Activated CD4-positive, alpha-beta T cell treated with anti-CD3 and anti-CD28 coated beads, Interleukin-2, amount 10 ng/mL, durations not matched to agents 7 days and 5 days (primary cell): ENCODE results near the gene BNC2. TPM values are rescaled to one million over a fixed set of nuclear protein-coding genes. Genes with fewer than 3 reads are reported as not detected.

ENCODE experiments used
- CTCF ChIA-PET: fragments of 350-600 bp; sonication (Branson Sonifier 250); formaldehyde crosslinking; loops from one replicate; lab custom pipeline; 2021; ENCODE audit warnings: antibody characterized with exemption; lab: Charles Lee
- POLR2A ChIA-PET: fragments of 350-600 bp; sonication (Branson Sonifier 250); formaldehyde crosslinking; loops from one replicate; lab custom pipeline; 2021; ENCODE audit warnings: antibody characterized with exemption; lab: Charles Lee
- DNase-seq: peaks from one replicate; pipeline ENCODE4 v3.0.0-alpha.2; 2020
- H3K27ac Mint-ChIP-seq: one replicate; pipeline ENCODE4 v1.8.0; 2021; ENCODE audit warnings: mild to moderate bottlenecking, moderate library complexity, mixed read lengths
- H3K27me3 Mint-ChIP-seq: one replicate; pipeline ENCODE4 v1.8.0; 2021; ENCODE audit warnings: mixed read lengths
- H3K36me3 Mint-ChIP-seq: one replicate; pipeline ENCODE4 v1.8.0; 2021; ENCODE audit warnings: low read depth, mixed read lengths
- H3K4me1 Mint-ChIP-seq: one replicate; pipeline ENCODE4 v1.8.0; 2021; ENCODE audit warnings: mixed read lengths
- H3K4me3 Mint-ChIP-seq: one replicate; pipeline ENCODE4 v1.8.0; 2021; ENCODE audit warnings: mild to moderate bottlenecking, moderate library complexity, mixed read lengths
- H3K9me3 Mint-ChIP-seq: one replicate; pipeline ENCODE4 v1.8.0; 2021; ENCODE audit warnings: mixed read lengths
- total RNA-seq, 2 experiments: library from RNA; stranded (reverse); gene quantifications; one replicate each; pipeline ENCODE4 v1.2.3, GENCODE V29; 2021

The BNC2 gene
- total RNA-seq, 2 experiments from 2014 or later: not detected

DNA sequence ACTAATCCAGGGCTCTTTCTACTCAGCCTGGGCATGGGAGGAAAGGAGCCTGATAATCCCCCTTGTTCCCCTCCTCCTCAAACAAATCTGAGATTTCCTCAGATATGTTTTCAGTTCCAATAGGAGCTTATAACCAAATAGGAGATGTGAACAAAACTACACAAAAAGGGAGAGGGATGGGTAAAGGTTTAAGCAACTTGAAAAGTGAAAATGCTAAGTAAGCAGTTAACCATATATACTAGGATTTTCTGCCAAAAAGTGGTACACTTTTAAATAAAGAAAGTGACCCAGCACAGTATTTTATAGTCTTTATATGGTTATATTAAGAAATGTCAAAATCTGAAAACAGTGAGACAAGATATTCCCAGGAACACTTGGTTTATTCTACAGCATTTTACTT, 275.7 kb downstream of the BNC2 start:
- Mint-ChIP-seq H3K27ac (no peak overlapping the region), H3K4me1 (no peaks in the 10 kb centered on the region), H3K9me3 (no peaks in the 10 kb centered on the region), H3K27me3 (no peaks in the 10 kb centered on the region), H3K4me3 (no peak overlapping the region), H3K36me3 (no peaks in the 10 kb centered on the region)
- ChIA-PET CTCF (interaction anchor here (0.6 kb wide), 1 partner anchor 78 kb away, joined by 3 read pairs; no protein-coding TSS in a partner anchor), POLR2A (no interaction called here)
- DNase-seq: no peak

DNA sequence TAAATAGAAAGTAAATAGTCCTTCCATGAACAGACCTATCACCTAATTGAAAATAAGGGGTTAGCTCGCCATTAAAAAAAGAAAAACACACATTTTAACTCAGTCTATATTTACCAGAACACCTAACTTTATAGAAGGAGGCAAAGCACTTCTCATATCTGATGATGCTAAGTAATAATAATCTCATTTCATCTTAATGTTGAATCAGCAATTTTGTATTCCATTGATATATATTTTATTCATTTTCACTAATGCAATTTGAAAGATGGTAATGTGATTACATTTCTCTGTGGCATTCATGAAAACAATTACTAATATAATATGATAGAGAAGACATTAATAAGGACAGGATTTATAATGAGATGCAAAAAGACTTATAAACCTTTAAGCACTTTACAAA, 276.7 kb downstream of the BNC2 start:
- DNase-seq: no peak
- no peaks in the 10 kb centered on the region for H3K9me3 Mint-ChIP-seq
- POLR2A ChIA-PET: no interaction called here
- H3K27me3 Mint-ChIP-seq: no peaks in the 10 kb centered on the region
- CTCF ChIA-PET: no interaction called here
- H3K27ac Mint-ChIP-seq: no peak overlapping the region
- H3K36me3 Mint-ChIP-seq: no peaks in the 10 kb centered on the region
- no peaks in the 10 kb centered on the region for H3K4me1 Mint-ChIP-seq
- H3K4me3 Mint-ChIP-seq: no peak overlapping the region

DNA sequence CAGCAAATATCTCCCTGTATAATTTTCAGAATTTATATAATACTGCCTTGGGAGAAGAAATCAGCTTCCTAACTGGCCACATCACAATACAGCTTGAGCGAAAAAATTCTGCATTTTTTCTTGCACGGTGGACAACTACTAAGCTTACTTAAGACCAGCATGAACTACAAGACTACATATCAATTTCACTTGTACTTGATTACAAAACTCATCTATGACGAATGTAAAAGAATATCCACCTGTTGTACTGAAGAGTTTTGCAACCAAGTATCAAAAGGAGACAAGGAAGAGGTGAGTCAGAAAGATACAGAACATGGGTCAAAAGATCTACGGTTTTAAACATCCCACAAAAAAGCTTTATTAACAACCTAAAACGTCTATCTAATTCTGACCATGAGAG, 279.4 kb downstream of the BNC2 start:
- Mint-ChIP-seq H3K36me3 (no peaks in the 10 kb centered on the region), H3K27ac (no peak overlapping the region), H3K4me3 (no peak overlapping the region), H3K4me1 (no peaks in the 10 kb centered on the region), H3K27me3 (no peaks in the 10 kb centered on the region), H3K9me3 (no peaks in the 10 kb centered on the region)
- POLR2A ChIA-PET: no interaction called here
- CTCF ChIA-PET: no interaction called here
- no peak for DNase-seq

- POLR2A ChIA-PET: no interaction called here
- Mint-ChIP-seq H3K27ac (no peak overlapping the region), H3K4me3 (no peak overlapping the region), H3K36me3 (no peaks in the 10 kb centered on the region), H3K27me3 (no peaks in the 10 kb centered on the region), H3K9me3 (no peaks in the 10 kb centered on the region), H3K4me1 (no peaks in the 10 kb centered on the region)
- CTCF ChIA-PET: no interaction called here
- DNase-seq: no peak
Measured at GRCh38 chr9:16585591-16585990, 284.9 kb downstream of the BNC2 start.

DNA sequence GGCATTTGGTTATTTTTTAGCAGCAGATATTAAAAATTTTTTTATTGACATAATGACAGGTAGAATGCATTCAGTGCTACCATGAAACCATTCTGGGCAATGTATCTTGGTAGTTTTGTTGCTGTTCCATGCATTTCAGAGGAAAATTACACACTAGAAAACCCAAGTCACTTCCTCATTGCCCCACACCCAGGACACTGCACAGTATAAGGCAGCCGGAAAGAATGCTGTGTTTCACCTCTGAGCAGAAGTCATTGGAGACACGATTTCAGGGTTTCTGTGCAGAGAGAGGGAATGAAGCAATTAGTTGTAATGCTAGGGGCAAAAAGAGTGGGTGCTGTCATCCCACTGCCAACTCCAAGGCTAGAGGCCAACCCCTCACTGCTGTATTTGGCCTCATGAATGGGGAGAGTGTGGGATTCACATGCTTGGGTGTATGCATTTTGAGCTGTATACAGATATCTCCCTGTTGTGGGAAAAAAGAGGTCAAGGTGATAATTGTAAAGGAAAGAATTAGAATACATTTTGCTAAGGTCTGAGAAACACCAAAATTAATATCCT, 290.5 kb downstream of the BNC2 start:
- H3K4me3 Mint-ChIP-seq: no peak overlapping the region
- no peaks in the 10 kb centered on the region for H3K27me3 Mint-ChIP-seq
- POLR2A ChIA-PET: no interaction called here
- DNase-seq: no peak
- H3K9me3 Mint-ChIP-seq: no peaks in the 10 kb centered on the region
- no peaks in the 10 kb centered on the region for H3K36me3 Mint-ChIP-seq
- no peak overlapping the region for H3K27ac Mint-ChIP-seq
- H3K4me1 Mint-ChIP-seq: no peaks in the 10 kb centered on the region
- CTCF ChIA-PET: no interaction called here

- H3K4me1 Mint-ChIP-seq: no peaks in the 10 kb centered on the region
- no peak overlapping the region for H3K27ac Mint-ChIP-seq
- H3K27me3 Mint-ChIP-seq: no peaks in the 10 kb centered on the region
- ChIA-PET POLR2A (no interaction called here), CTCF (no interaction called here)
- H3K9me3 Mint-ChIP-seq: no peaks in the 10 kb centered on the region
- H3K4me3 Mint-ChIP-seq: no peak overlapping the region
- no peaks in the 10 kb centered on the region for H3K36me3 Mint-ChIP-seq
- DNase-seq: no peak
Measured at GRCh38 chr9:16575986-16576245, 294.6 kb downstream of the BNC2 start.

DNA sequence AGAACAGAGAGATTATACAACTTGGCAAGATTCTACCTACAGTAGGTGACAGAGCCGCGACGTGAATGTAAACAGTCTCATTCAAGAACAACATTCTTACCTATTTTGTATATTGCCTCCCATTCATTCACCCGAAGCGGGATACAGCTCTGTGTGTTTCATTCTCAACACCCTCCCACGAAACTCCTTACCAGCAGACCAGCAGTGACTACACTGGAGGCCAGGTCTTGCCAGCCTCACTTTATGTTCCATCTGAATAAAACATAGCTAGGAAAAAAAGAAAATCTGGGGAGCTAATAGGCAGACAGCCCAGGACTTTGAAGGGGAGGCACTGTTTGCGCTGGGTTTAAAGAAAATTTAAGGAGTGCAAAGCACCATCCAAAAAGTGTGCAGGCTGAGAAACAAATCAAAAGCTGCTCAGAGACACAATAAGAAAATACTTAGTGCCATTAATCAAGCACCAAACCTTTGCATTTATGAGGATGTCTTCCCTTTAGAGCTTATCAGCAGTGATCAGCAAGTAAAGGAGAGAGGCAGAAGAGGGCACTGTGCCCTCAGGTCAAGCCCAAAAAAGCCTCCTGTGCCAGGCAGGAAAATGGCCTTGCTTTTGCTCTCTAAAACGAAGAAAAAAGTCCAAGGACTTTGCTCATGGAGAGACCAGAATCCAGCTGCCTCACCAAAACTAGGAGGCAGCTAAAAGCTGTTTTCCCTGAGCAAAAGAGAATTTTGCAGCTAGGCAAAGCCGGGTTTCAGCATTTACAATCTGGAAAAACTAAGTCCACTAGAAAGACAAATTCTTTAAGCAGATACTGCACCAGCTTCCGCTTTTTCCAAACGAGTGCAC, 295.1 kb downstream of the BNC2 start:
- Mint-ChIP-seq H3K4me1 (no peaks in the 10 kb centered on the region), H3K27ac (no peak overlapping the region), H3K27me3 (no peaks in the 10 kb centered on the region), H3K36me3 (no peaks in the 10 kb centered on the region), H3K4me3 (no peak overlapping the region), H3K9me3 (no peaks in the 10 kb centered on the region)
- CTCF ChIA-PET: interaction anchor here (0.6 kb wide), 1 partner anchor 161 kb away, joined by 3 read pairs; no protein-coding TSS in a partner anchor
- POLR2A ChIA-PET: no interaction called here
- no peak for DNase-seq

GRCh38 chr9:16572005-16572734, 298.3 kb downstream of the BNC2 start:
- ChIA-PET CTCF (no interaction called here), POLR2A (no interaction called here)
- H3K27ac Mint-ChIP-seq: no peak overlapping the region
- no peaks in the 10 kb centered on the region for H3K9me3 Mint-ChIP-seq
- no peak overlapping the region for H3K4me3 Mint-ChIP-seq
- H3K4me1 Mint-ChIP-seq: no peaks in the 10 kb centered on the region
- no peaks in the 10 kb centered on the region for H3K36me3 Mint-ChIP-seq
- no peaks in the 10 kb centered on the region for H3K27me3 Mint-ChIP-seq
- DNase-seq: no peak

GRCh38 chr9:16571127-16571802, 299.2 kb downstream of the BNC2 start:
- POLR2A ChIA-PET: no interaction called here
- no peak overlapping the region for H3K4me3 Mint-ChIP-seq

DNA sequence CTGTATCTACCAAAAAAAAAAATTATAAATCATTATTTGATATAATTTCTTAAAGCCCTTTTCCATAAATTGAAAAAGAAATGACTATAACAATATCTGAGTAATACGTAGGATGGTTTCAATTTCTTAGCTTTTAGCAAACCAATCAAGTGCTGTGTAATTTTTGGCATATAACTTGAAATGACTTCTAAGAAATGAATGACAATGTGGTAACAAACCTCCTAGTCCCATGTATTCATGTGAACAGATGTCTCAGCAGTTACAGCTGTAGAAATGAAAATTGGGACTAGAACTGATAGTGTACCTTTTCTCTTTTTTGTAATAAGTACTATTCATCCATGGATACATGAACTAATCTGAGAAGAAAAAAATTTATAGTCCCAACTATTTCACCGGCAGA, 307.0 kb downstream of the BNC2 start:
- H3K4me3 Mint-ChIP-seq: no peak overlapping the region
- H3K36me3 Mint-ChIP-seq: no peaks in the 10 kb centered on the region
- H3K4me1 Mint-ChIP-seq: no peaks in the 10 kb centered on the region
- POLR2A ChIA-PET: no interaction called here
- CTCF ChIA-PET: no interaction called here
- H3K27me3 Mint-ChIP-seq: no peaks in the 10 kb centered on the region
- no peak overlapping the region for H3K27ac Mint-ChIP-seq
- DNase-seq: no peak
- H3K9me3 Mint-ChIP-seq: no peaks in the 10 kb centered on the region

More at GRCh38 chr9:16571127-16571802, 299.2 kb downstream of the BNC2 start:
- Mint-ChIP-seq H3K27ac (no peak overlapping the region), H3K27me3 (no peaks in the 10 kb centered on the region), H3K9me3 (no peaks in the 10 kb centered on the region), H3K36me3 (no peaks in the 10 kb centered on the region), H3K4me1 (no peaks in the 10 kb centered on the region)
- CTCF ChIA-PET: interaction anchor here (0.8 kb wide), 1 partner anchor 13 kb away, joined by 3 read pairs; no protein-coding TSS in a partner anchor
- DNase-seq: no peak

DNA sequence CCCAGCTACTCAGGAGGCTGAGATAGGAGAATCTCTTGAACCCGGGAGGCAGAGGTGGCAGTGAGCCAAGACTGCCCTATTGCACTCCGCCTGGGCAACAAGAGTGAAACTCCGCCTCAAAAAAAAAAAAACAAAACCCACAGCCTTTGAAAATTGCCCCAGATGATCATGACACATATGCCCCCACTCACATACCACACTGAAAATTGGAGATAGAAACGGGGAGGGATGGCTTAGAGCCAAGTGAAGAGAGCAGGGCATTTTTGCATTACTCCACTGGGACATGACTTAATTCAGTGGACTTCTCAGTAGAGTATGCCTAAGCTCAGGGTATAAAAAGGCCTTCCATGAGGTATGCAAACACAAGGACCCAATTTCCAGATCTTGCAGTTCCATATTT, 309.3 kb downstream of the BNC2 start:
- CTCF ChIA-PET: no interaction called here
- no peak for DNase-seq
- H3K27ac Mint-ChIP-seq: no peak overlapping the region

GRCh38 chr9:16559418-16560188, 310.9 kb downstream of the BNC2 start:
- Mint-ChIP-seq H3K4me3 (no peak overlapping the region), H3K4me1 (no peaks in the 10 kb centered on the region), H3K27me3 (no peaks in the 10 kb centered on the region), H3K36me3 (no peaks in the 10 kb centered on the region), H3K9me3 (no peaks in the 10 kb centered on the region), H3K27ac (no peak overlapping the region)
- ChIA-PET POLR2A (no interaction called here), CTCF (interaction anchor here (0.6 kb wide), 1 partner anchor 1256 kb away, joined by 3 read pairs; no protein-coding TSS in a partner anchor)
- no peak for DNase-seq

More for the DNA sequence above, 309.3 kb downstream of the BNC2 start:
- no peak overlapping the region for H3K4me3 Mint-ChIP-seq
- POLR2A ChIA-PET: no interaction called here
- H3K36me3 Mint-ChIP-seq: no peaks in the 10 kb centered on the region
- no peaks in the 10 kb centered on the region for H3K4me1 Mint-ChIP-seq
- no peaks in the 10 kb centered on the region for H3K27me3 Mint-ChIP-seq
- H3K9me3 Mint-ChIP-seq: no peaks in the 10 kb centered on the region
